GM10248 (cell line): Measurements from ENCODE around the gene EFCAB9.
A peak's percentile ranks its signal among the peaks of the same experiment; 100 is the strongest.

ENCODE experiments used
- CTCF ChIA-PET: fragments of 300-600 bp; sonication (Branson Sonifier 250); formaldehyde crosslinking; extraction: SDS; loops from one replicate; lab custom pipeline; 2021; ENCODE audit warnings: antibody characterized with exemption; lab: Yijun Ruan, JAX
- POLR2A ChIA-PET: fragments of 350-650 bp; sonication (Branson Sonifier 250); formaldehyde crosslinking; extraction: SDS; loops from one replicate; lab custom pipeline; 2020; ENCODE audit warnings: antibody characterized with exemption; lab: Yijun Ruan, JAX
- DNase-seq: peaks from one replicate; pipeline ENCODE4 v3.0.0; 2012; ENCODE audit errors: extremely low spot score
- CTCF ChIP-seq: IDR thresholded peaks from 2 replicates; pipeline ENCODE4 v1.5.1; 2012; ENCODE audit warnings: mild to moderate bottlenecking, low read depth; ENCODE audit errors: extremely low read depth, missing control alignments, control extremely low read depth

EFCAB9 gene

GRCh38 chr5:172170251-172170701, 23.7 kb upstream of the EFCAB9 start:
- DNase-seq = no peak
- TF ChIP-seq CTCF = no peak
- ChIA-PET POLR2A (no interaction called here), CTCF (interaction anchor here (0.9 to 1.7 kb wide), 2 partner anchors 19 to 46 kb away, joined by 4 to 5 read pairs; no protein-coding TSS in a partner anchor)

- no peak for TF ChIP-seq CTCF
- CTCF ChIA-PET = interaction anchor here (1.7 kb wide), 1 partner anchor 20 kb away, joined by 5 read pairs; no protein-coding TSS in a partner anchor
- POLR2A ChIA-PET = no interaction called here
- no peak for DNase-seq
Measured at GRCh38 chr5:172171118-172171517, 22.9 kb upstream of the EFCAB9 start.

DNA sequence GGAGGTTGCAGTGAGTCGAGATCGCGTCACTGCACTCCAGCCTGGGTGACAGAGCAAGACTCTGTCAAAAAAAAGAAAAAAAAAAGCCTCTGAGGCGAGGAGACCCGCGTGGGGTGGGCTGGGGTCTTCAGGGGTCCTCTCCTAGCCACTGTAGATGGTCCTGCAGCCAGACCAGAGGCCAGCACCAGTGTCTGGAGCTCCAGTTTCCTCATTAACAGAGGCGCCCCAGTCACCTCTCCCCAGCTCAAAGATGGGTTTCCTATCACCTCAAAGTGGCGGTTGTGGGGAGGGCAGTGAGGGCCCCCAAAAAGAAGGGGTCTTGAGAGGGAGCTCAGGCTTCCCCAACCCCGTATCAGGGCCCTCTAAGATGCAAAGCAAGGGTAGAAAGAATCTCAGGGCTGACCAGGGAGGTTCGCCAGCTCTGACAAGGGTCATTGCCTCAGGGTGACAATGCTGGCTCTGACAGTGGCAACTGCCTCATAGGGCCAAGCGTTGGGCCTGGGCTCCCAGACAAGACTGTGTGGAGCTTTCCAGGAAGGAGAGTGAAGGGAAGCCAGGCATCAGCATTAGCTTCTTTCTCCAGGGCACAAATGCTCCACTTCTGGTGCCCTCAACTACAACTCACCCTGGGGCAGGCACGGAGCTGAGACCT, 20.9 kb upstream of the EFCAB9 start:
- TF ChIP-seq CTCF = no peak
- ChIA-PET CTCF (interaction anchor here (0.9 to 6.4 kb wide), 8 partner anchors 11 to 110 kb away, joined by 4 to 59 read pairs (median 4); partner anchors contain the start of gene STK10), POLR2A (interaction anchor here (0.6 to 1.2 kb wide), 3 partner anchors 8 to 11 kb away, joined by 3 to 6 read pairs (median 4); no protein-coding TSS in a partner anchor)
- DNase-seq = no peak

- no peak for DNase-seq
- POLR2A ChIA-PET = interaction anchor here (0.6 to 3.5 kb wide), 5 partner anchors 9 to 14 kb away, joined by 3 to 26 read pairs (median 4); partner anchors contain the start of gene STK10
- no peak for TF ChIP-seq CTCF
- CTCF ChIA-PET = interaction anchor here (0.9 to 6.4 kb wide), 12 partner anchors 10 to 114 kb away, joined by 3 to 59 read pairs (median 4); partner anchors contain the start of gene STK10
Measured at GRCh38 chr5:172173564-172174153, 20.3 kb upstream of the EFCAB9 start.

DNA sequence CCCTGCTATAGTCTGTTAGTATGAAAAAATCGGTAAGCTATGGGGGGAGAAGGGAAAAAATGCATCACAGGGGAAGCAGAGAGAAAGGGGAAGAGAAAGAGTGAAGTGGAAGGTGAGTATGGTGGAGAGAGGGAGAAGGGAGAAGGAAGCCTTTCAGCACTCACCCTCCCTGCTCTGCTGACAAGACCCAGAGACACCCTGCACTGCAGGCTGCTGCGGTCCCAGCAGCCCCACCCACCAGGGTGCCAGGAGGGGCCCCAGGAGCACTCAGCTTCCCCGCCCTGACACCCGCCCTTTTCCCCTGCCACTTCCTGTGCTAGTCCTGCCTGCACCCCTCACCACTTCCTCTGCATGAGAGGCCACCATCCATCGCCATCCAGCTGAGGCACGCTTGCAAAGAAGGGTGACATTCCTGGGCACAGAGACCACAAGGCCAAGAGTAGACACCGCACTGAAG, 18.7 kb upstream of the EFCAB9 start:
- ChIA-PET POLR2A (interaction anchor here (1.1 to 3.5 kb wide), 4 partner anchors 12 to 64 kb away, joined by 3 to 26 read pairs (median 4); partner anchors contain the start of gene STK10), CTCF (interaction anchor here (0.7 to 6.4 kb wide), 13 partner anchors 9 to 108 kb away, joined by 3 to 59 read pairs (median 4); partner anchors contain the start of genes STK10 and UBTD2)
- DNase-seq = peak; percentile 80
- no peak for TF ChIP-seq CTCF

- no peak for DNase-seq
- CTCF ChIA-PET = interaction anchor here (1.7 to 6.4 kb wide), 2 partner anchors 11 to 21 kb away, joined by 3 to 59 read pairs; partner anchors contain the start of gene STK10
- POLR2A ChIA-PET = interaction anchor here (3.5 kb wide), 1 partner anchor 10 kb away, joined by 26 read pairs; the partner anchor contains the start of gene STK10
- no peak for TF ChIP-seq CTCF
Measured at GRCh38 chr5:172177176-172177575, 16.8 kb upstream of the EFCAB9 start.
